Measurements from ENCODE around the gene SRD5A3.

The SRD5A3 gene

GRCh38 chr4:55378617-55379467 is 32.8 kb downstream of the SRD5A3 start:
- no peak for DNase-seq (ENCODE audit: low read depth)

DNA sequence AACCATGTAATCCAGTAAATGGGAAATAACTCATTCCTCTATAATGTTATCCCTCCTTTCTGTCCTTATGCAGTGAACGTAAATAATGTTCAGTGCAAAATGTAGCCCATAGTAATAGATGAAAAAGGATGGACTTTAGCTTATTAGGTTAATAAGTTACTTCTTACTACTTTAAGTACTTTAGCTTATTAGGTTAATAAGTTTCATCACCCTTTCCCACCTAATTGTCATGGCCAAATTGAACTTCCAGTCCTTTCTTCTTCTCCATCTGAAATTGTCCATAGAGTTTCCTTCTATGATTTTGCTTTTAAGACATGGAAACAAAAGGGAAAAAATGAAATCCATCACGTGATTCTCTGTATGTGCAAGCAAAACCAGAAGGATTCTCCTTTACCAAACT is 34.5 kb downstream of the SRD5A3 start:
- DNase-seq (ENCODE audit: low read depth): no peak

GRCh38 chr4:55381502-55381901 is 35.5 kb downstream of the SRD5A3 start:
- DNase-seq (ENCODE audit: low read depth): no peak

- no peak for DNase-seq (ENCODE audit: low read depth)
Measured at GRCh38 chr4:55382488-55383003, 36.5 kb downstream of the SRD5A3 start.

- DNase-seq (ENCODE audit: low read depth): no peak
Measured at GRCh38 chr4:55385201-55385649, 39.2 kb downstream of the SRD5A3 start.

DNA sequence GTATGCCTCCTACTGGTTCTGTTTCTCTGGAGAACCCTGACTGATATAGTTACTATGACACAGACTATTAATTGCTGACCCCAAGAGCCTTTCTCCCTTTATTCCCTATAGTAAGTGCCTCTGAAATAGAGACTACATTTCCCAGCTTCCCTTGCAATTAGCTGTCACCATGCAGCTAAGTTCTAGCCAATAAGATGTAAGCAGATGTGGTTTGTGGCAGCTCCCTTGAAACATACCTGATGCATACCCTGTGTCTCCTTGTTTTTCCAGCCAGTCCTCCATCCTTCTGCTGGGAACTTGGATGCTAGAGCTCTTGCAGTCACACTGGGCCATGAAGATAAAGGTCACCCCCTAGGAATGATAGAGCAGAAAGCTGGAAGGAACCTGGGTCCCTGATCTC is 40.0 kb downstream of the SRD5A3 start:
- DNase-seq (ENCODE audit: low read depth): no peak

DNA sequence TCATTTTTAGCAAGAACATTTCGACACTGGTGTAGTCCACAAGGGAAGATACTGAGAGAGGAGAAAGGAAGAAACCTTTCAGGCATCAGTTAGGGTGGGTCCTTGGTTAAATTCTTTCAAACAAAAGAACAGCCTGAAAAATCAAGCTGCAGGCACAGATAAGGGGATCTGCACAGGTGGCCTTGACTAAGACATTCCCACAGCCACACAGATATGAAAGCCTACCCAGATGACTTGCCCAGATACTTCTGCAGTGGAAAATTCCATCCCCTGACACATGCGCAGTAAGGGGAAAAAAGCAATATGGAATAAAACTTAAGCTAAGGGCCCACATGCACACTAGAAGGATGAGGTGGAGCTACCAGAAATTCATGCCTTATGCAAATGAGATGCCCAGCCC is 40.8 kb downstream of the SRD5A3 start:
- no peak for DNase-seq (ENCODE audit: low read depth)

- DNase-seq (ENCODE audit: low read depth): no peak
Measured at GRCh38 chr4:55393461-55394320, 47.6 kb downstream of the SRD5A3 start.

DNA sequence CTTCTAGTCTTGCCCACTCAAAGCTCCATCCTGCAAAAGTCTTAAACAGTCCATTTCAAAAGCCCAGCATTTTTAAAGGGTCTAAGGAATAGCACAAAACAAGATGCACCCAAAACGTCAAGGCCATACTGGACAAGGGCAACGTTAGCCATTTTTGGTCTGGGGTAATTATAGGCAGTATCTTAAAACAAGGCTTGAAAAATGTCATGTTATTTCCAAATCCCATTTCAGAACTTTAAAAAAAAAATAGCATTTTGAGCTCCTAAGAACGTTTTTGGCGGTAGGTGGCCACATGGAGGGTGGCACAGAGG is 49.1 kb downstream of the SRD5A3 start:
- DNase-seq (ENCODE audit: low read depth): no peak

GRCh38 chr4:55395529-55396307 is 49.7 kb downstream of the SRD5A3 start, which contains the start of gene TMEM165:
Gene TMEM165 (plus strand): TSS chr4:55395957. CDS start chr4:55396190, 233 bp downstream.
- DNase-seq (ENCODE audit: low read depth): peak; percentile 84

- peak; percentile 1 for DNase-seq (ENCODE audit: low read depth)
Measured at GRCh38 chr4:55396308-55397125, 50.5 kb downstream of the SRD5A3 start.

GRCh38 chr4:55397126-55397436 is 51.0 kb downstream of the SRD5A3 start:
- DNase-seq (ENCODE audit: low read depth): no peak

- DNase-seq (ENCODE audit: low read depth): no peak
Measured at GRCh38 chr4:55397520-55398321, 51.7 kb downstream of the SRD5A3 start.

DNA sequence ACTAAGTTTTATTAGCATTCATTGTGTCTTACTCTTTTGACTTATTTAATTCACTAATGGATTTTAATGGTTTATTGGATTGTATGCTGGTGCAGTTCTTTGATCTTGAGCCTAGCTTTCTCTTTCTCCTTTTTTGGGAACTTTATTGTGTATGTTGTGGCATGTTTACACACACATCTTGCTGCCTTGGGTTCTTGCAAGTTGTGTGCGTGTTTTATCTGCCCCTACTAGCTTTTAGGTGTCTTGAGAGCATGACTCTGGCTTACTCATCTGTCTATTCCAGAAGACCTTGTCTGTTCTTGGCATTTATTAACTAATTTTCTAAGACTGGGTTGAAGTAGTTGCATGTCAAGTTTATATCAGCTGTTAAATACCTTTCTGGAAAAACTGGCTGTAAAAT is 52.4 kb downstream of the SRD5A3 start:
- DNase-seq (ENCODE audit: low read depth): no peak

GRCh38 chr4:55398966-55399365 is 52.9 kb downstream of the SRD5A3 start:
- no peak for DNase-seq (ENCODE audit: low read depth)

DNA sequence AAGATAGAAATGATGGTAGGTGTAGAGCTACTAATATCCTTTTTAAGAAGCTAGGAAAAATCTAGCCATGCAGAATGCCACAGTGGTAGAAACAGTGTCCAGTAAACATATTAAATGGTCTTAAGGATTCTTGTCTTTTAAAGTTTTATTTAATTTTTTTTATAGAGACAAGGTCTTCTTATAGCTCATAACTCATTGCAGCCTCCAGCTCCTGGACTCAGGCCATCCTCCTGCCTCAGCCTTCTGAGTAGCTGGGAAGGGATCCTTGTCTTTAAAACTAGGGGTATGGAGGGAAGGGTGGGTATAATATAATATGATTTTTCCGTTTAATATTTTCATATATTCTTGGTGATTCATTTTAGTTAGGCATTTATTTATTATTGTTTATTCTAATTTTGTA is 53.5 kb downstream of the SRD5A3 start:
- DNase-seq (ENCODE audit: low read depth): no peak

GRCh38 chr4:55405073-55405472 is 59.0 kb downstream of the SRD5A3 start:
- no peak for DNase-seq (ENCODE audit: low read depth)

DNA sequence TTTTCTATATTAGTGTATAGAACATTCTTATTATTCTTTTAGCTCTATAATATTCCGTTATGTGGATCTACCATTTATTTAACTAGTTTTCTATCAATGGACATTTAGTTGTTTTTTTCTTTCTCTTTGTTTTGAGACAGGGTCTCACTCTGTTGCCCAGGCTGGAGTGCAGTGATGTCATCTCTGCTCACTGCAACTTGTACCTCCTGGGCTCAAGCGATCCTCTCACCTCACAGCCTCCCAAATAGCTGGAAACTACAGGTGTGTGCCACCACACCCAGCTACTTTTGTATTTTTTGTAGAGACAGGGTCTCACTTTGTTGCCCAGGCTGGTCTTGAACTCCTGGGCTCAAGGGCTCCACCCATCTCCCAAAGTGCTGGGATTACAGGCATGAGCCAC is 60.5 kb downstream of the SRD5A3 start:
- no peak for DNase-seq (ENCODE audit: low read depth)

DNA sequence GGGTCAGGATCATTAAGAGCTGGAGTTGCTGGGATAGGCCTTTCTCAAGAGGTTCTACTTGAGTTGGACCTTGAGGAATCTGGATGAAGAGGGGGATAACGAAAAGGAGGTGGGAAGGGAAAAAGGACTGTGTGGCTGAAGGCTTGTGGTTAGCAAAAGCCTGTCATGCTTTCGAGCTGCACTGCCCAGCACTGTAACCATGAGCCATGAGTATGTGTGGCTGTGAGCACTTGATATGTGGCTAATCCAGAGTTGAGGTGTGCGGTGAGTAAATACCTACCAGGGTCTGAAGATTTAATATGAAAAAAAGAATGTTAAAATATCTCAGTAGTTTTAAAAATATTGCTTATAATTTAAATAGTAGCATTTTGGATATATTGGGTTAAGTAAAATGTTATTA is 61.1 kb downstream of the SRD5A3 start:
- no peak for DNase-seq (ENCODE audit: low read depth)

DNA sequence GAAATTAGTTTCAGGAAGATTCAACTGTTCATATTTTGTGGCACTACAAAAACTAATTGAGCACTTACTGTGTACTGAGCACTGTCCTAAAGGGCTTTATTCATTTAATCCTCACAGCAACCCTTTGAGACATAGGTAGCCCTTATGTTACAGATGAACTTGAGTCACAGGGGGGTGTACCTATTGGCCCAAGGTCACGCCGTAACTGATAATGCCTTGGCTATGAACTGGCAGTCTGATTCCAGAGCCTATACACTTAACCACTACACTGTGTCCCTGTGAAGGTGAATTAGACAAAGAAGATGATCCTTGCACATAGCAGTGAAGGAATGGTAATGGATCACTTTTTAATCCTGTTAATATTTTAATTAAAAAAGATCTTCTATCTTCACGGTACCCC is 61.7 kb downstream of the SRD5A3 start:
- no peak for DNase-seq (ENCODE audit: low read depth)
